HepG2 (cell line): ENCODE measurements around the gene WDR93. TPM values are rescaled to one million over a fixed set of nuclear protein-coding genes. Genes with fewer than 3 reads are reported as not detected.
A peak's percentile ranks its signal among the peaks of the same experiment; 100 is the strongest.

Source experiments
- BCL3 ChIP-seq: sonication (generic); formaldehyde crosslinking; IDR thresholded peaks from 2 replicates; pipeline ENCODE4 v1.5.1; 2020; ENCODE audit warnings: mild to moderate bottlenecking, missing genetic modification reagents, moderate library complexity
- FOXA1 ChIP-seq, 2 experiments: fragments of 450-650 bp in 1 of 2; sonication (generic) in 1 of 2; formaldehyde crosslinking in 1 of 2; IDR thresholded peaks; 2 replicates each; pipeline versions ENCODE4 v1.4.0 to v1.6.1; 2016 to 2020; ENCODE audit warnings: missing genetic modification reagents in 1 of 2
- HIC2 ChIP-seq: sonication (generic); formaldehyde crosslinking; IDR thresholded peaks from 2 replicates; pipeline ENCODE4 v1.9.0; 2022; ENCODE audit warnings: low read depth, missing genetic modification reagents
- HOXA3 ChIP-seq: sonication (generic); formaldehyde crosslinking; IDR thresholded peaks from 2 replicates; pipeline ENCODE4 v1.5.0; 2020; ENCODE audit warnings: missing genetic modification reagents
- KDM2A ChIP-seq: sonication (generic); formaldehyde crosslinking; IDR thresholded peaks from 2 replicates; pipeline ENCODE4 v1.4.0; 2020; ENCODE audit warnings: low read depth, missing genetic modification reagents, borderline replicate concordance
- LCORL ChIP-seq, 2 experiments: fragments of 450-650 bp in 1 of 2; sonication (generic) in 1 of 2; formaldehyde crosslinking in 1 of 2; IDR thresholded peaks; 2 replicates each; pipeline versions ENCODE4 v1.5.0 to v1.6.1; 2017 to 2020; ENCODE audit warnings: antibody characterized with exemption in 1 of 2, missing genetic modification reagents in 1 of 2
- MAFF ChIP-seq: IDR thresholded peaks from 2 replicates; pipeline ENCODE4 v1.6.1; 2011; ENCODE audit warnings: low read depth, low read length, improper control_type of control experiment
- MAFK ChIP-seq, 2 experiments: IDR thresholded peaks in 1 of 2; conservative IDR thresholded peaks in 1 of 2; 2 replicates each; pipeline ENCODE4 v1.6.1; 2011; ENCODE audit warnings: improper control_type of control experiment in 2 of 2, low read length in 2 of 2
- NR2F1 ChIP-seq, 2 experiments: fragments of 450-650 bp in 1 of 2; formaldehyde crosslinking in 1 of 2; IDR thresholded peaks; 2 replicates each; pipeline versions ENCODE4 v1.5.0 to v1.6.1; 2016 to 2020; ENCODE audit warnings: mild to moderate bottlenecking in 1 of 2, missing compliant biosample characterization in 1 of 2, missing genetic modification reagents in 1 of 2, moderate library complexity in 1 of 2
- RARA ChIP-seq: IDR thresholded peaks from 2 replicates; pipeline ENCODE4 v1.6.1; 2016; ENCODE audit warnings: missing genetic modification reagents, missing compliant biosample characterization
- RXRA ChIP-seq: sonication (generic); formaldehyde crosslinking; IDR thresholded peaks from 2 replicates; pipeline ENCODE4 v1.5.1; 2020; ENCODE audit warnings: missing genetic modification reagents
- SKI ChIP-seq: fragments of 450-650 bp; IDR thresholded peaks from one replicate; pipeline ENCODE4 v1.6.1; 2018; ENCODE audit warnings: mild to moderate bottlenecking; ENCODE audit not compliant: partially characterized antibody
- SPEN ChIP-seq: sonication (generic); formaldehyde crosslinking; IDR thresholded peaks from 2 replicates; pipeline ENCODE4 v1.5.1; 2020; ENCODE audit warnings: low read depth, mild to moderate bottlenecking, missing genetic modification reagents
- TBL1XR1 ChIP-seq: fragments of 150-350 bp; IDR thresholded peaks from 2 replicates; pipeline ENCODE4 v1.6.1; 2014; ENCODE audit warnings: borderline replicate concordance, low read length; ENCODE audit not compliant: partially characterized antibody
- ZBTB33 ChIP-seq: sonication (generic); formaldehyde crosslinking; IDR thresholded peaks from 2 replicates; pipeline ENCODE4 v1.4.0; 2020; ENCODE audit warnings: missing genetic modification reagents
- ZFP90 ChIP-seq: sonication (generic); formaldehyde crosslinking; IDR thresholded peaks from 2 replicates; pipeline ENCODE4 v1.8.0; 2022; ENCODE audit warnings: missing genetic modification reagents, mild to moderate bottlenecking, inconsistent platforms, borderline replicate concordance
- ZNF292 ChIP-seq: sonication (generic); formaldehyde crosslinking; IDR thresholded peaks from 2 replicates; pipeline ENCODE4 v1.8.1; 2022; ENCODE audit warnings: mild to moderate bottlenecking, low read depth, missing genetic modification reagents, borderline replicate concordance
- ZNF687 ChIP-seq: sonication (generic); formaldehyde crosslinking; IDR thresholded peaks from 2 replicates; pipeline ENCODE4 v1.5.1; 2020; ENCODE audit warnings: mild to moderate bottlenecking, missing genetic modification reagents, moderate library complexity
- polyA plus RNA-seq, 8 experiments: library from polyadenylated mRNA; depleted of rRNA in 3 of 8; stranded (reverse) in 7 of 8; unstranded in 1 of 8; fragments of >200 nt; fragmentation: Illumina TruSeq in 4 of 8; extraction: Trizol in 4 of 8; gene quantifications; 2 replicates each; pipeline versions ENCODE4 v1.2.1 to v1.2.3, GENCODE V29; 2011 to 2016; ENCODE audit warnings: low read depth in 4 of 8, missing spikeins in 1 of 8, mixed read lengths in 1 of 8; ENCODE audit not compliant: insufficient read depth in 1 of 8
- total RNA-seq, 5 experiments: library from RNA; depleted of rRNA; stranded (reverse); fragments of >200 nt; fragmentation: Illumina TruSeq; extraction: Trizol; gene quantifications; 2 replicates each; pipeline ENCODE4 v1.2.3, GENCODE V29; 2016; ENCODE audit warnings: low read depth in 1 of 5

The WDR93 gene
- total and polyA plus RNA-seq, 2 of the 13 experiments (the other 11 are each of a cell fraction or from before 2014, with no cell fraction given): 0.07 TPM; not detected in 1

- TF ChIP-seq ZBTB33 (0 out of 2 replicates have a peak, but pooled peaks have one; percentile 22), FOXA1 (IDR thresholded peaks at IDR 0.05) (no peak), FOXA1 (CRISPR knock-in tag; IDR thresholded peaks at IDR 0.05) (peak; percentile 35; the same call in 1 of the 2 replicates), MAFF (peak; percentile 59), NR2F1 (CRISPR knock-in tag; IDR thresholded peaks at IDR 0.05) (0 out of 4 replicates have a peak, but pooled peaks of 1 of the 2 experiments have one; percentile 16), LCORL (IDR thresholded peaks at IDR 0.05) (no peak), LCORL (CRISPR knock-in tag; IDR thresholded peaks at IDR 0.05) (peak; percentile 29; the same call in 1 of the 2 replicates), MAFK (conservative IDR thresholded peaks at IDR 0.05 in 1 of 2, IDR thresholded peaks at IDR 0.05 in 1 of 2; ENCODE audit: low read length in 2 of 2) (peak; percentile 63 to 78), ZFP90 (CRISPR knock-in tag) (no peak), RARA (peak; percentile 73), BCL3 (CRISPR knock-in tag) (no peak), KDM2A (0 out of 2 replicates have a peak, but pooled peaks have one; percentile 17), HIC2 (CRISPR knock-in tag) (peak; percentile 91), RXRA (peak; percentile 45; the same call in 1 of the 2 replicates), SKI (peak; percentile 82), ZNF687 (CRISPR knock-in tag) (peak; percentile 74), TBL1XR1 (peak; percentile 44), HOXA3 (CRISPR knock-in tag) (peak; percentile 30; the same call in 1 of the 2 replicates), ZNF292 (CRISPR knock-in tag) (peak; percentile 22; the same call in 1 of the 2 replicates), SPEN (peak; percentile 25; the same call in 1 of the 2 replicates)
Measured at GRCh38 chr15:89781891-89782618, 91.4 kb downstream of the WDR93 start (continued).
